K562 (cell line): ENCODE data around the gene MYL12B. TPM values are rescaled to one million over a fixed set of nuclear protein-coding genes. Genes with fewer than 3 reads are reported as not detected.

Experiments used
- ATF1 ChIP-seq, 2 experiments: fragments of 450-650 bp in 1 of 2; IDR thresholded peaks; 2 replicates each; pipeline ENCODE4 v1.6.1; 2016; ENCODE audit warnings: missing compliant biosample characterization in 1 of 2, missing genetic modification characterization in 1 of 2
- ATF2 ChIP-seq: sonication (generic); formaldehyde crosslinking; IDR thresholded peaks from 2 replicates; pipeline ENCODE4 v1.8.1; 2022; ENCODE audit warnings: missing genetic modification reagents
- CHD1 ChIP-seq: fragments of 200-600 bp; sonication (generic); IDR thresholded peaks from one replicate; pipeline ENCODE4 v1.6.1; 2012; ENCODE audit warnings: mild to moderate bottlenecking, moderate library complexity, low read length, inconsistent platforms
- HEY1 ChIP-seq: fragments of 250-450 bp; sonication (Bioruptor Pico); IDR thresholded peaks from 2 replicates; pipeline ENCODE4 v1.5.0; 2020; ENCODE audit warnings: mild to moderate bottlenecking, moderate library complexity, borderline replicate concordance
- HOXB6 ChIP-seq: fragments of 250-450 bp; sonication (Bioruptor Pico); IDR thresholded peaks from 2 replicates; pipeline ENCODE4 v1.5.1; 2022; ENCODE audit warnings: mild to moderate bottlenecking, borderline replicate concordance
- KDM2B ChIP-seq: fragments of 250-450 bp; sonication (Bioruptor Pico); IDR thresholded peaks from 2 replicates; pipeline ENCODE4 v1.8.0; 2021; ENCODE audit warnings: mild to moderate bottlenecking, moderate library complexity
- MLX ChIP-seq, 2 experiments: fragments of 450-650 bp in 1 of 2; sonication (generic) in 1 of 2; formaldehyde crosslinking; conservative IDR thresholded peaks; 2 replicates each; pipeline versions ENCODE4 v1.4.0 to v1.8.1; 2020 to 2022; ENCODE audit warnings: mild to moderate bottlenecking in 1 of 2, missing genetic modification reagents in 1 of 2
- NR2C1 ChIP-seq, 2 experiments: fragments of 450-650 bp; IDR thresholded peaks; 2 replicates each; pipeline ENCODE4 v1.6.1; 2017; ENCODE audit warnings: mild to moderate bottlenecking in 2 of 2, antibody characterized with exemption in 1 of 2, inconsistent platforms in 1 of 2, missing compliant biosample characterization in 1 of 2, missing genetic modification characterization in 1 of 2
- RAD21 ChIP-seq, 2 experiments: fragments of 250-450 bp in 1 of 2; fragments of 450-650 bp in 1 of 2; sonication (Bioruptor Pico) in 1 of 2; formaldehyde crosslinking in 1 of 2; IDR thresholded peaks in 1 of 2; conservative IDR thresholded peaks in 1 of 2; 2 replicates each; pipeline versions ENCODE4 v1.4.0 to v1.8.0; 2020 to 2022; ENCODE audit warnings: mild to moderate bottlenecking in 2 of 2, moderate library complexity in 1 of 2
- RBM39 ChIP-seq: fragments of 200-400 bp; formaldehyde crosslinking; optimal IDR thresholded peaks from 2 replicates; pipeline ENCODE3; 2018; ENCODE audit warnings: low read depth, low read length
- REST ChIP-seq, 2 experiments: fragments of 450-650 bp; formaldehyde crosslinking in 1 of 2; IDR thresholded peaks; 2 replicates each; pipeline versions ENCODE4 v1.4.0 to v1.6.1; 2014 to 2020; ENCODE audit warnings: mild to moderate bottlenecking in 2 of 2, borderline replicate concordance in 1 of 2, low read depth in 1 of 2
- YY1 ChIP-seq, 3 experiments: IDR thresholded peaks; 2 replicates each; pipeline ENCODE4 v1.6.1; 2011; ENCODE audit warnings: low read length in 2 of 3, mild to moderate bottlenecking in 2 of 3, moderate library complexity in 2 of 3, borderline replicate concordance in 1 of 3, control low read depth in 1 of 3, low read depth in 1 of 3; ENCODE audit not compliant: insufficient read depth in 3 of 3, insufficient replicate concordance in 2 of 3, control insufficient read depth in 1 of 3, insufficient read length in 1 of 3; ENCODE audit errors: extremely low read depth in 1 of 3
- ZNF274 ChIP-seq: IDR thresholded peaks from 2 replicates; pipeline ENCODE4 v1.6.1; 2011; ENCODE audit warnings: low read depth, mild to moderate bottlenecking, low read length, moderate library complexity, borderline replicate concordance
- ZNF764 ChIP-seq: fragments of 250-450 bp; sonication (Bioruptor Pico); IDR thresholded peaks from 2 replicates; pipeline ENCODE4 v1.4.0; 2020; ENCODE audit warnings: low read depth, mild to moderate bottlenecking, moderate library complexity
- polyA plus RNA-seq, 8 experiments: library from polyadenylated mRNA; depleted of rRNA in 4 of 8; stranded (reverse) in 5 of 8; unstranded in 3 of 8; fragments of >200 nt; fragmentation: Nextera tagmentation in 2 of 8; fragmentation: Illumina TruSeq in 1 of 8; extraction: Ambion mirVana in 2 of 8; extraction: Trizol in 1 of 8; gene quantifications; 2 replicates each; pipeline versions ENCODE4 v1.2.1 to v1.2.3, GENCODE V29; 2011 to 2014; ENCODE audit warnings: inconsistent platforms in 1 of 8, missing spikeins in 1 of 8
- total RNA-seq, 7 experiments: library from RNA; depleted of rRNA in 6 of 7; stranded (reverse); fragments of >200 nt in 6 of 7; fragmentation: Illumina TruSeq in 2 of 7; extraction: Trizol in 2 of 7; gene quantifications; 2 replicates each; pipeline versions ENCODE4 v1.2.1 to v1.2.3, GENCODE V29; 2011 to 2021; ENCODE audit warnings: low replicate concordance in 1 of 7

MYL12B gene
- total and polyA plus RNA-seq, 9 of the 15 experiments (the other 6 are each of a cell fraction or from before 2014, with no cell fraction given): 220 to 995 (median 463) TPM

- TF ChIP-seq REST (IDR thresholded peaks at IDR 0.05; ENCODE audit: borderline replicate concordance) (no peak), REST (CRISPR knock-in tag; IDR thresholded peaks at IDR 0.05; ENCODE audit: low read depth) (peak; percentile 76; the same call in 1 of the 2 replicates), HEY1 (peak; percentile 7; the same call in 1 of the 2 replicates), CHD1 (no peak), MLX (CRISPR knock-in tag; conservative IDR thresholded peaks at IDR 0.05) (no peak), ATF1 (CRISPR knock-in tag; IDR thresholded peaks at IDR 0.05) (no peak), ATF1 (tag; IDR thresholded peaks at IDR 0.05) (peak; percentile 90), HOXB6 (no peak), NR2C1 (IDR thresholded peaks at IDR 0.05) (peak; percentile 87), NR2C1 (tag; IDR thresholded peaks at IDR 0.05) (peak; percentile 92), RBM39 (no peak), ZNF764 (CRISPR knock-in tag) (no peak), ZNF274 (no peak; the same call in 1 of the 2 replicates), YY1 (IDR thresholded peaks at IDR 0.05; ENCODE audit: borderline replicate concordance in 1 of 3, control insufficient read depth in 1 of 3, extremely low read depth in 1 of 3, insufficient read depth in 3 of 3, insufficient read length in 1 of 3, insufficient replicate concordance in 2 of 3, low read depth in 1 of 3, low read length in 2 of 3) (peak in 1 of 3 experiments; percentile 75), RAD21 (CRISPR knock-in tag; conservative IDR thresholded peaks at IDR 0.05 in 1 of 2, IDR thresholded peaks at IDR 0.05 in 1 of 2) (no peak), ATF2 (no peak), KDM2B (CRISPR knock-in tag) (no peak)
These were observed at the start of gene MYL12B (continued) for GRCh38 chr18:3261373-3262233.
